Measurements from ENCODE around the gene CLC.
"Not testable (repeated sequence)": the region's sequence is repeated elsewhere in the genome, so short reads cannot be mapped to it uniquely, and the experiment has no call there.

Gene CLC

DNA sequence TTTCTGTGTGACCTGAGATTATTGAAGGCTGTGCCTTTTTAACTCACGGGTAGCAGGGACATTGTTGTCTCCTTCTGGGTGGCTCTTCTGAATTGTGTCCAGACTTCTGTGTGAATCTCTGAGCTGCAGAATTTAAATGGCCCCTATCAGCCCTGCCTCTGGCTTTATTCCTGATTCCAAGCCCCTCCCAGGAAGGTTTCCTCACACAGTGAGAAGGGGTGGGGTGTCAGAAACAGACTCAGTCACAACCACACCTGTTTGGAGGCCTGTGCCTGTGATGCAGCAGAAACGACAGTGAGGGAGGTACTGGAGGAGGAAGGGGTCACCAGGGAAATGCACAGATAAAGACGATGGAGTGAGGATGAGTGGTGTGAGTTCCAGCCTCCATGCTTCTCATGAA, at the start of gene CLC:
Gene CLC, minus strand, starts transcription at position 139 of the 400 bp plus-strand sequence. Its CDS starts 77 bp downstream, at position 62.
- DNase-seq: no peak

DNA sequence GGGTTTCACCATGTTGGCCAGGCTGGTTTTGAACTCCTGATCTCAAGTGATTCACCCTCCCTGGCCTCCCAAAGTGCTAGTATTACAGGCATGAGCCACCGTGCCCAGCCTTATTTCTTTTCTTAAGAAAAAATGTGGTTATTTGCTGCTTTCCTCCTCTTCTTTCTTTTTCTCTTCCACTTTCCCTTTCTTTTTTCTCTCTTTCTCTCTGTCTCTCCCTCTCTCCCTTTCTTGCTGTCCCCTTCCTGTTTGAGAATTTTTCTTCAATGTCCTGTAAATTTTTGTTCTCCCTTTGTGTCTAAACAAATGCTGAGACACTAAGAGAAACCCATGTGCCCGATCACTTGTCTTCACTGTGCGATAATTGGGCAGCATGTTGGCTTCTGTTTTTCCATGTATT, 43.1 kb upstream of the CLC start:
- DNase-seq: no peak

DNA sequence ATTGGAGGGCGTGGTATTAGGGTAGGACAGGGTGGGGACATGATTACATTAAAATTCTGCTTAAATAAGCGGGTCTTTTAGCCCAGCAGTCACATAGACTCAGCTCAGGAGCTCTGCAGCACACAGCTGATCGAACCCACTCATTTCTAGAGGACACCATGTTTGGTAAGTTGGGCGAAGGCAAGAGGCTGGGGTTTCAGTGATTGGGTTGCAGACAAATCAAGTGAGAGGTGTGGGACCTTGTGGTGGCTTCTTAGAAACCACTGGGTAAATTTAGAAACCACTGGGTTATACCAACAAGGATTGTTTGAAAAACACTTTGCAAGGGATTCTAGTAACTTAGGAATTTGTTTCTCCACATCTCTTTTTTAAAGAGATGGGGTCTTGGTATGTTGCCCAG, 40.9 kb upstream of the CLC start, which contains the start of gene LEUTX:
Gene LEUTX, plus strand, starts transcription at position 92 of the 400 bp plus-strand sequence. Its CDS starts 67 bp downstream, at position 159.
- DNase-seq: no peak

DNA sequence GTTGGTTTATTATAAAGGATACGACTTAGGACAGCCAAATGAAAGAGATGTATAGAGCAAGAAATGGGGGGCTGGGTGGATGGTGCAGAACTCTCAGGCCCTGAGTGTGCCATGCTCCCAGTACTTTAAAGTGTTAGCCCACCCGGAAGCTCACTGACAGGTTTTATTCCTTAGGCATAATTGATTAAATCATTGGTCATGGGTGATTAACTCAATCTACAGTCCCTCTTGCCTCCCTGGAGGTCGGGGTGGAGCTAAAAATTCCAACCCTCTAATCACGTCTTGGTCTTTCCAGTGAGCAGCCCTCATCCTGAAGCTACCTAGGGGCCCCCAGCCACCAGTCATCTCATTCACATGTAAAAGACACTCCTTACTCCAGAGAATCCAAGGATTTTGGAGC, 31.0 kb upstream of the CLC start:
- no peak for DNase-seq

DNA sequence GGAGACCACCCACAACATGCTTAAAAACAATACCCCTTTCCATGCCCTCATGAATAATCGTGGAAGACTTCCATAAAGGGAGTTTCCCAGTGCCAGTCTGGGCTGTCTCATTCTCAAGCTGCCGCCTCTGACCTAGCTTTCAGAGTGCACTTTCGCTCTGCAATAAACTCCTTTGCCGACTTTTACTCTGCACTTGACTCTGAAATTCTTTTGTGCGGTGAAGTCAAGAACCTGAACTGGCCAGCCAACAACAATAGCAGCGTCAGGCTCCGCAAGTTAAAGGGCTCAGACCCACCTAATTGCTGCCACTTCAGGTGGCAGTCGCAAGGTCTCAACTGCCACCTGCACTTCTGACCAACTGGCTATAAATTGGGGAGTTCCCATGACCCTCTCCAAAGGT, 30.5 kb upstream of the CLC start:
- no peak for DNase-seq

DNA sequence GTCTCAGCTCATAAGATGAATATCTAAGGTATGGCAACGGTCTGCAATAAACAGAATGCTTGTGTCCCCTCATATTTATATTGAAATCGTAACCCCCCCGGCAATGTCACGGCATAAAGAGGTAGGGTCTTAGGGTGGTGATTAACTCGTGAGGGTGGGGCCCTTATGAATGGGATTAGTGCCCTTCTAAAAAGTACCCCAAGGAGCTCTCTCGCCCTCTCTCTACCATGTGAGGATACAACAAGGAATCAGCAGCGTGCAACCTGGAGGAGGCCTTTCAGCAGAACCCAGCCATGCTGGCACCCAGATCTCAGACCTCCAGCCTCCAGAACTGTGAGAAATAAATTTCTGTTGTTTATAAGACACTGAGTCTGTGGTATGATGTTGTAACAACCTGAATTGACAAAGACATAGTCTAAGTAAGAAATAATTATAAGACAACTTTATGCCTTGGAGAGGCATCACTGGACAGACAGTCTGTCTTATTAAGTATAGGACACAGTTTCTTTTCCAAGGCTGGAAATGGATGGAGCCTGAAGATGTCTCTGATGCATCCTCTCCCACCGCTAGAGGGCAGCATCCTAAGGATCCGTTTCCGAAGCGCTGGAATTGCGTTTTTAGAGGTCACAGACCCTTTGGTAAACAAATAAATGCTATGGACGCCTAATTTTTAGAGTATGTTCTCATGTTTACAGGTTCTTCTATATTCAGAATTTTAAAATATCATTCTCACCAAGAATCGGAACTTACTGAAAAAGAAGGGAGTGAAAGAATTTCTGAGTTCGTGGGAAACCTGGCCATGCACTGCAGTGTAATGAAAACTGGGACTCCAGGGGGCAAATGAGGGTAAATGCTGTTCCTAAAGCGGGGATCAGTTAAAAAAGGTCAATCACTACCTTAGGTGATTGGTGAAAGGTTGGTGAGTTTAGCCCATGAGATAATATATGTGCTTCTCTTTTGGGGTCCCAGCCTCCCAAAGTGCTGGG, 27.6 kb upstream of the CLC start:
- peak; percentile 68 for DNase-seq

DNA sequence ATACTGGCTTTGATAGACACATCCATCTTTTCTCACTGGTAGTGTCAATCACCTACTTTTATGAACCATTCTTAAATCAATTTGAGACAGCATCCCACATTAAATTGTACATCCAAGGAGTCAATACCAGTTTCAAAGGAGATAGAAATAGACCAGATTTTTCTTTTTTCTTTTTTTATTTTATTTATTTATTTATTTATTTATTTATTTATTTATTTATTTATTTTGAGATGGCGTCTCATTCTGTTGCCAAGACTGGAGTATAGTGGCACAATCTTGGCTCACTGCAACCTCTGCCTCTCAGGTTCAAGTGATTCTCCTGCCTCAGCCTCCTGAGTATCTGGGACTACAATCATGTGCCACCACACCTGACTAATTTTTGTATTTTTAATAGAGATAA, 24.0 kb upstream of the CLC start:
- not testable (repeated sequence) for DNase-seq

DNA sequence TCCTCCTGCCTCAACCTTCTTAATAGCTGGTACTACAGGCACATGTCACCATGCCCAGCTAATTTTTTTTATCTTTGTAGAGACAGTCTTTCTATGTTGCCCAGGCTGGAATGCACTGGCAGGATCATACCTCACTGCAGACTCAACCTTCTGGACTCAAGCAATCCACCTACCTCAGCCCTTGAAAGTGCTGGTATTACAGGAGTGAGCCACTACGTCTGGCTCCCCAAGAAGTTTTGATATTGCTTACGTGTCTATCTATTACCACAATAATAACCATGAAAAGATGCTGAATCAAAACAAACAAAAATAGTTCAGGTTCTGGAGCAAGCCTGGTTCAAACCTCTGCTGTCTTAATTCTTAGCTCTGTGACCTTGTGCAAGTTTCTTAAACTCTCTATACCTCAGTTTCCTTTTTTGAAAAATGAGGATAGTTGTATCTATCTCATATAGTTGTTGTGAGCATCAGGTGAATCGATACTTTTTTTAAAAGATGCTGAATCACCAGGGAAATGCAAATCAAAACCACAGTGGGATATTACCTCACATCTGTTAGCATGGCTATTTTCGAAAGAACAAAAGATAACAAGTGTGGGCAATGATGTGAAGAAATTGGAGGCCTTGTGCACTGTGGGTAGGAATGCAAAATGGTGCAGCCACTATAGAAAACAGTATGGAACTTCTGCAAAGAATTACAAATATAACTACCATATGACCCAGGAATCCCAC, 21.8 kb upstream of the CLC start:
- DNase-seq: no peak

DNA sequence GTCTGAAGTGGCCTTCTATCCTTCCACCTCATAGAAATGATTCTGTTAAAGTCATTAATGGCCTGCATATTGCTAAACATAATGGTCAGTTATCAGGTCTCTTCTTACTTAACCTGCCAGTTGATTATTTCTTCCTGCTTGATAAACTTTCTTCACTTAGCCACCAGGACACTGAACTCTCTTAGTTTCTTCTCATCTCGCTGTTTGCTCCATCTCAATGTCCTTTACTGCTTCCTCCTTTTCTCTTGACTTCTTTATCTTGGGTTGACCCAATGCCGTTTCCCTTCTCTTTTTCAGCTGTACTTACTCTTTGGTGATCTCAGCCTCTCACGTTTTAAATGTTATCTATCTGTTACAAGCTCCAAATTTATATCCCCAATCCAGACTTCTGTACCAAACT, 17.1 kb upstream of the CLC start:
- DNase-seq: no peak

DNA sequence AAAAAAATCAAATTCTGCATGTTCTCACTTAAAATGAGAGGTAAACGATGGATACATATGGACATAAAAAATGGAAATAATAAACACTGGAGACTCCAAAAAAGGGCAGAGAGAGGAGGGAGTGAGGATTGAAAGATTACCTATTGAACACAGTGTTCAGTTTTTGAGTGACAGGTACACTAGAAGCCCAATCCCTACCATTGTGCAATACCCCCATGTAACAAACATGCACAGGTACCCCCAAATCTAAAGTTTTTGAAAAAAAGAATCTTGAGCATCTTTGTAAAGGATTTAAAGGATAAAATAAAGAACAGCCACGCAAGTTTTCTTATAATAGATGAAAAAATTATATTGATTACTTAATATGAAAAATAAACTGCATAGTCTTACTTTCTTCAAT, 16.7 kb upstream of the CLC start:
- no peak for DNase-seq

DNA sequence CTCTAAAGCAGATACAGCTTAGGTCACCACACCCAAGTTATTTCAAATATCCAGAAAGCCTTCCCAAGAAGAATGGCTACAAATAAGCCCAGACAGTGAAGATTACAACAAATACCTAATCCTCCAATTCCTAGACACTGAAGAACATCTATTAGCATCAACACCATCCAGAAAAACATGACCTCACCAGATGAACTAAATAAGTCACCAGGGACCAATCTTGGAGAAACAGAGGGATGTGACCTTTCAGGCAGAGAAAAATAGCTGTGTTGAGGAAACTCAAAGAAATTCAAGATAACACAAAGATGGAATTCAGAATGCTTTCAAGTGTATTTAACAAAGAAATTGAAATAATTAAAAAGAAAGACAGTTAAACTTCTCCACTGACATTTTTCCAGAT, 15.0 kb upstream of the CLC start:
- no peak for DNase-seq

DNA sequence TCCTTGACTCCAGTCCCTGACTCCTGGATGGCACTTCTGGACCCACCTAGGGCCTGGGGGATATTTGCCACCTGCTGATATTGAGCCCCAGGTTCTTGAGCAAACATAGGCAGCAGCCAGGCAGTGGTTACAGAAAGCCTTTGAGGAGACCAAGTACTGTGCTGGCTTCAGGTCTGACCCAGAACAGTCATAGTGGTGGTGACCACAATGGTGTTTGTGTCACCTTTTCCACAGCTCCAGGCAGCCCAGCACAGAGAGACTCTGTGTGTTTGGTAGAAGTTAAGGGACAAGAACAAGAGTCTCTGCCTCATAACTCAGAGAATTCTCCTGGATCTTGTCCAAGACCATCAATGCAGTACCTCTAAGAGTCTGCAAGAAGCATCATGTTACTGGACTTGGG, 14.6 kb upstream of the CLC start:
- DNase-seq: no peak

DNA sequence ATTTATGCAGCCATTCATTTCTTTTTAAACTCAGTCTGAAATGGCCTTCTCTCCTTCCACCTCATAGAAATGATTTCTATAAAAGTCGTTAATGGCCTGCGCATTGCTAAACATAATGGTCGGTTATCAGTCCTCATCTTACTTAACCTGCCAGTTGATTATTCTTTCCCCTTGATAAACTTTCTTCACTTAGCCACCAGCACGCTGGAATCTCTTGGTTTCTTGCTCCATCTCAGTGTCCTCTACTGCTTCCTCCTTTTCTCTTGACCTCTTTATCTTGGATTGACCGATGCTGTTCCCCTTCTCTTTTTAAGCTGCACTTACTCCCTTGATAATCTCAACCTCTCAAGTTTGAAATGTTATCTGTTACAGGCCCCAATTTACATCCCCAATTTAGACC, 12.2 kb upstream of the CLC start:
- no peak for DNase-seq

DNA sequence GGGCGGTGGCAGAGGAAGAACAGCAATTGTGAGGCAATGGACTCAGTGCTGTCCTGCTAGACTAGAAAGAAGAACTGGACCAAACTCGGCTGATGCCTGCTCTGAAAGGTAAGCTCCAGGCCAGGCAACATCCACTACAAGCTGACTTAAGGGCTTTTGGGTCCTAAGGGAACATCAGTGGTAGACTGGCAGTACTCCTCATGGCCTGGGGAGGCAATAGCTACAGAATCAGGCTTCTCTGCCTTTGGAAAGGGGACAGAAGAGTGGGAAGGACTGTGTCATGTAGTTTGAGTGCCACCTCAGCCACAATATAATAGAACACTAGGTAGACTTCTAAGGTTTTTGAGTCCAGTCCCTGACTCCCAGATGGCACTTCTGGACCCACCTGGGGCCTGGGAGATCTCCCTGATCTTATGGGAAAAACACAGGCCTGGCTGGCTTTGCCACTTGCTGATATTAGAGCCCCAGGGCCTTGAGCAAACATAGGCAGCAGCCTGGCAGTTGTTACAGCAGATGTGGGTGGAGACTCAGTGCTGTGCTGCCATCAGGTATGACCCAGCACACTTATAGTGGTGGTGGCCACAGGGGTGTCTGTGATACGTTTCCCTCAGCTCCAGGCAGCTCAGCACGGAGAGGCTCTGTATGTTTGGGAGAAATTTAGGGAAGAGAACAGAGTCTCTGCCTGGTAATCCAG, 9.2 kb upstream of the CLC start:
- DNase-seq: no peak

DNA sequence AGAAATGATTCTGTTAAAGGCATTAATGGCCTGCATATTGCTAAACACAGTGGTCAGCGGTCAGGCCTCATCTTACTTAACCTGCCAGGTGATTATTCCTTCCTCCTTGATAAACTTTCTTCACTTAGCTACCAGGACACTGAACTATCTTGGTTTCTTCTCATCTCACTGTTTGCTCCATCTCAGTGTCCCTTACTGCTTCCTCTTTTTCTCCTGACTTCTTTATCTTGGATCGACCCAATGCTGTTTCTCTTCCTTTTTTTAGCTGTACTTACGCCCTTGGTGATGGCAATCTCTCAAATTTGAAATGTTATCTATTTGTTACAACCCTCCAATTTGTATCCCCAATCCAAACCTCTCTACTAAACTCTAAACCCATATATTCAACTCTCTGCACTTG, 7.8 kb upstream of the CLC start:
- no peak for DNase-seq

DNA sequence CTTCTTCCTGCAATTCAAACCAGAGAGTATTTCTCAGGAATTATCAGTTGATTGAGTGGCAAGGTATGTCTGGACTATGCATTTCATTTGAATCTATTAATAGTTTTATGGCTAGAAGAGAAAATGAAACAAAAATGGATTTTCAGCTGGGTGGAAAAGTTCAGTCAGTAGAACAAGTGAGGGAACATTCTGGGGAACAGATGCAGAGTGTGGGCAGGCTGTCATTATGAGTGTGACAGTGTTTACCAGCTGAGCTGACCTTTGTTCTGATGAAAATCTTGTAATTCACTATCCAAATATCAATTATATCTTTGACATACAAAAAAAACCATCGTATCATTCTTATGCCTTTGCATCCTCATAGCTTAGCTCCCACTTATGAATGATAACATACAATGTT, 2.6 kb upstream of the CLC start:
- DNase-seq: no peak

DNA sequence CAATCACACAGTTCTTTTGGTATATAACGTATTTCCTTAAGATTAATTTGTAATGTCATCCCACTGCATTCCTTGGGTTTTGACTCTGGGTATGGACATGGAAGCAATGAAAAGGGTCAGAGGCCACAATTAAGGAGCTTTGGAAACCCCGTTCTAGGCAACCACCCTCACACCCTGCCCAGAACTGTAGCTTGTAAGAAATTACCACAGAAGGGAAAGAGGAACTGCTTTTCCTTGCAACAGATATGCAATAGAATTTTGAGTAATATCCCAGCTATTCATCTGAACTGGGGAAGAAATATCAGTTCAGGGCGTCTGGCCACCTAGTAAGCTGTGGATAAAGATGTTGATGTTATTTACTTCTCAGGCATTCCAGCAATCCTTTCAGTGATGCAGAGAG, 985 bp upstream of the CLC start:
- DNase-seq: no peak

DNA sequence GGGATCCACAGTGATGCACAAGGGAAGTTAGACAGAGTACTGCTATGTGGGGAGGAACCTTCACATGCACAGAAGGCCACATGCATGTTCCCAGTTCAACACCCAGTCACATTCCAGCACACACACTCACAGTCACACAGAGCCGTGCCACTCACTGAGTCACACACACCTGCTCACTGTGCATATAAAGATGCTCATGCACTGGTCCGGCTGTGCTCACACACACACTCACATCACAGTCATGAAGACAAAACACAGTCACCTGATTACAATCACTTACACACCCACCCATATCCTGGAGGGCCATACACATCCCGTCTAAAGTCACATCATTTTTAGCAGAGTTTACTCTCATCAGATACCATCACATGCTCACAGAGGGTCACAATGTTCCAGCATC, 478 bp downstream of the CLC start:
- peak; percentile 3 for DNase-seq

DNA sequence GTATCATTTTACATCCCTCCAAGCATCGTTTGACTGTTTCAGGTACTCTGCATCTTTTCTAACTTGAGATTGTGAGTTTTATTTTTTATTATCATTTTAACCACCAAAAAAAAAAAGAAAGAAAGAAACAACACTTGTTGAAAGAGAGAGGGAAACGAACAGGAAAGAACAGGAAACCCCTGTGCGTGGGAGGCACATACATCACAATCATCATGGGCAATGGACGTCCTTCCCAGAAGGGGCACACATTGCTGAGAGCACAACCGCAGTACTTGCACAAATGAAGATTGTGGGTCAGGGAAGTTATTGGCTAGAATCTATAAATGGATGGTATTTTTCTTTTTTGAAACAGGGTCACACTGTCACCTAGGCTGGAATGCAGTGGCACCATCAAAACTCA, 1.7 kb downstream of the CLC start:
- peak; percentile 5 for DNase-seq

DNA sequence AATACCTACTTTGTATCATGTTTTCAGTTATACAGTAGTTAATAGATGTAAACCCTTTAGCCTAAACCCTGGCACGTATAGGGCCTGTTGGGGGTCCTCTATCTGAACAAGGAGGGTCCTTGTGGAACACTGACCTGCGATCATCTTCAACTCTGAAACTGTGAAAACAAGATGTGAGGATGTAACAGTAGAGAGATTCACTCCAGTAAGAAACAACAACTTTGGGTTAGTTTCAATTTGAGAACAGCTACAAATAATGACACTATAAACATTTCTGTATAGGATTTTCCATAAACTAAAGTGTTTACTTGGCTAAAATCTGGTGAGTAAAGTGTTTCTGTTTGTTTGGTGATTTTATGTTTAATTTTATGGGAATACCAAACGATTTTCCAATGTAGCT, 2.1 kb downstream of the CLC start:
- DNase-seq: no peak

DNA sequence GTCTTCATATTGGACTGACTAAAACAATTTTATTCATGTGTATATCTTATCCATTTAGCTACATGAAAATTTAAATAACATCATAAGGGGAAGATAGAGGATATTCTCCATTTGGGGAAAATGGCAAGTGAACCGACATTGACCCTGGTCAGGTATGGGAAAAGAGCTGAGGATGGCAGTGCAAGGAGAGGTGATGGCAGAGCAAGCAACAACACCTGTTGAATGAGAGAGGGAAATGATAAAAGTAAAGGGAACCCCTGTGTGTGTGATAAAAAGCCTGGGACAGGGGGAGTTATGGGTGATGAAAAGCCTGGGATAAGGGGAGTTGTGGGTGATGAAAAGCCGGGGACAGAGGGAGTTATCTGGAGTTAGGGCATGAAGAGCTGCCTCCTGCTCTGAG, 4.0 kb downstream of the CLC start:
- no peak for DNase-seq

DNA sequence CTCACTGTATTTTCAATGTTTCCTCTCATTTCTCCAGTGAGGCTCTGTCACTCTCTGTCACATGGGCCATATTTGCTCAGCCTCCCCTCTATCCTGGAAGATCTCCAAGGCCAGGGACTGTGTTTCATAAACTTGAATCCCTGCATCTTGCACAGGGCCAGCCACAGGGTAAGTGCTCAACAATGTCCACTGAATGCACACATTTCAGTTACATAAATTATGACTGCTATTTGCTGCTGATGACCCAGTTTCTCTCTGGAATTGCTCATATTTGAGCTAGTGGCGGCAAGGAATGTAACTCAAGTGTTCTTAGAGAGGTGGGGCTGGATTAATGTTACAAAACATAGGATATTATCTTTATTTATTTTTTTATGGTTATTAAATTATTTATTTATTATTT, 6.1 kb downstream of the CLC start:
- no peak for DNase-seq

DNA sequence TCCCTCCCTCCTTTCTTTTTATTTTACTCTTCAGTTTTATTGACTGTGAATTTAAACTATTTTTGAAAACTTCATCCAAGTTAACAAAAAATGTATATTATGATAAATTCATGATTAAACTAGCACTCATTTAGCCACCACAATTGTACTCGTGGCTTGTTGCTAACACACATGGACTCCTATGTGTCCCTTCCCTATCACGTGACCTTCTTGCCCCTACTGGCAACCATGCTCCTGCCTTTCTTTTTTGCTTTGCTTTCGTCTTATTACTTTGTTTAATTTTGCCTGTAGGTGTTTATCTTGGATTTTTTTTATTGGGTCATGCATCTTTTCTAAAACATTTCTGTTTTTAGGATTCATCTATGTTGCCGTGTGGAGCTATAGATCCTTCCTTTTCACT, 8.2 kb downstream of the CLC start:
- no peak for DNase-seq

DNA sequence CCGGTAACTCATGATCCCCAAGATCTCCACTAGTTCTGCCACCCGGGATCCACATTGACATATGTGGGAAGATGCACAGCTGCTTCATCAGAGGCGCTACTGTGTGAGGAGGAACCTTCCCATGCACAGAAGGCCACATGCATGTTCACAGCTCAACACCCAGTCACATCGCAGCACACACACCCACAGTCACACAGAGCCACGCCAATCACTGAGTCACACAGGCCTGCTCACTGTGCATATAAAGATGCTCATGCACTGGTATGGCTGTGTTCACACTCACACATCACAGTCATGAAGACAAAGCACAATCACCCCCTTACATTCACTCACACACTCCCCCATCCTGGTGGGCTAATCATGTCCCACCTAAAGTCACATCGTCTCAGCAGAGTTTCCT, 9.8 kb downstream of the CLC start:
- no peak for DNase-seq
